ENCODE data around the gene PRKAG2. TPM values are rescaled to one million over a fixed set of nuclear protein-coding genes. Genes with fewer than 3 reads are reported as not detected.
A peak's percentile ranks its signal among the peaks of the same experiment; 100 is the strongest.

PRKAG2 gene
- total and polyA plus RNA-seq, 5 experiments from 2014 or later, result 29.5 to 63.5 (median 34.1) TPM

- no peak for DNase-seq
- H3K36me3 Mint-ChIP-seq, result peaks cover 0 to 7% (median 0%) of the 10 kb centered on the region in 3 donors
- H3K27me3 Mint-ChIP-seq, result no peaks in the 10 kb centered on the region
- no peak overlapping the region for H3K4me3 Mint-ChIP-seq
- H3K4me1 Mint-ChIP-seq, result peaks cover 10 to 54% (median 26%) of the 10 kb centered on the region in 4 donors
- peak overlapping the region in 1 of 10 donors; percentile 56 for H3K27ac Mint-ChIP-seq
- no peaks in the 10 kb centered on the region for H3K9me3 Mint-ChIP-seq
- no peak for ATAC-seq
- POLR2A ChIA-PET, result interaction anchor here (0.8 kb wide), 1 partner anchor 14 kb away, joined by 3 read pairs; no protein-coding TSS in a partner anchor
These were observed 54.9 kb downstream of the PRKAG2 start for GRCh38 chr7:151821806-151822540.

DNA sequence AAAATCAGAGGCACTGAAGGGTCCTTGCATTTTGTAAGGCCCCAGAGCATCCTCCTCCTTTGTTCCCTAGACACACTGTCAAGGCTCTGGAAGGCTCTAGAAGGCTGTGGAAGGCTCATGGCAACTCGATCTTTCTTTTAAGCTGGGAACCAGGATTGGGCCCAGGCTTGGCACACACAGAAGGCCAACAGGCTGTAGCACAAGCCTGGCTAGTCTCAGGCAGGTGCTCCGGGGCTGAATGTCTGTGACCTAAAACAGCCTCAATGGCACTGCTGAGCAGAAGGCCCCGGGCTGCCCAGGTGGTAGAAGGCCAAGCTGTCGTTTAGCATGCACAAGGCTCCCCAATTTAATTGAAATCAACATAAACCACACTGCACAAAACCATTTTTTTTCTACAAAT, 55.7 kb downstream of the PRKAG2 start:
- POLR2A ChIA-PET, result interaction anchor here (0.8 kb wide), 1 partner anchor 13 kb away, joined by 3 read pairs; no protein-coding TSS in a partner anchor
- peaks cover 4 to 48% (median 23%) of the 10 kb centered on the region in 4 donors for H3K4me1 Mint-ChIP-seq

GRCh38 chr7:151820491-151821105, 56.3 kb downstream of the PRKAG2 start:
- ATAC-seq (no peak), DNase-seq (no peak)
- H3K36me3 Mint-ChIP-seq, result peaks cover 0 to 10% (median 0%) of the 10 kb centered on the region in 3 donors
- POLR2A ChIA-PET, result no interaction called here
- peak overlapping the region in 2 of 10 donors; percentile 21 to 53 for H3K27ac Mint-ChIP-seq
- H3K4me1 Mint-ChIP-seq, result peaks cover 4 to 48% (median 24%) of the 10 kb centered on the region in 4 donors
- H3K4me3 Mint-ChIP-seq, result no peak overlapping the region
- H3K9me3 Mint-ChIP-seq, result no peaks in the 10 kb centered on the region
- no peaks in the 10 kb centered on the region for H3K27me3 Mint-ChIP-seq

More for the DNA sequence above, 55.7 kb downstream of the PRKAG2 start:
- H3K4me3 Mint-ChIP-seq, result no peak overlapping the region
- no peak for DNase-seq
- ATAC-seq, result no peak
- no peaks in the 10 kb centered on the region for H3K27me3 Mint-ChIP-seq
- H3K27ac Mint-ChIP-seq, result no peak overlapping the region
- peaks cover 0 to 7% (median 0%) of the 10 kb centered on the region in 3 donors for H3K36me3 Mint-ChIP-seq
- H3K9me3 Mint-ChIP-seq, result no peaks in the 10 kb centered on the region

- Mint-ChIP-seq H3K27ac (no peak overlapping the region), H3K36me3 (peaks cover 0 to 14% (median 0%) of the 10 kb centered on the region in 3 donors), H3K9me3 (no peaks in the 10 kb centered on the region), H3K4me3 (no peak overlapping the region), H3K4me1 (peaks cover 3 to 50% (median 26%) of the 10 kb centered on the region in 4 donors), H3K27me3 (no peaks in the 10 kb centered on the region)
- no peak for ATAC-seq
- POLR2A ChIA-PET, result no interaction called here
- DNase-seq, result no peak
These were observed 57.0 kb downstream of the PRKAG2 start for GRCh38 chr7:151819866-151820265.

DNA sequence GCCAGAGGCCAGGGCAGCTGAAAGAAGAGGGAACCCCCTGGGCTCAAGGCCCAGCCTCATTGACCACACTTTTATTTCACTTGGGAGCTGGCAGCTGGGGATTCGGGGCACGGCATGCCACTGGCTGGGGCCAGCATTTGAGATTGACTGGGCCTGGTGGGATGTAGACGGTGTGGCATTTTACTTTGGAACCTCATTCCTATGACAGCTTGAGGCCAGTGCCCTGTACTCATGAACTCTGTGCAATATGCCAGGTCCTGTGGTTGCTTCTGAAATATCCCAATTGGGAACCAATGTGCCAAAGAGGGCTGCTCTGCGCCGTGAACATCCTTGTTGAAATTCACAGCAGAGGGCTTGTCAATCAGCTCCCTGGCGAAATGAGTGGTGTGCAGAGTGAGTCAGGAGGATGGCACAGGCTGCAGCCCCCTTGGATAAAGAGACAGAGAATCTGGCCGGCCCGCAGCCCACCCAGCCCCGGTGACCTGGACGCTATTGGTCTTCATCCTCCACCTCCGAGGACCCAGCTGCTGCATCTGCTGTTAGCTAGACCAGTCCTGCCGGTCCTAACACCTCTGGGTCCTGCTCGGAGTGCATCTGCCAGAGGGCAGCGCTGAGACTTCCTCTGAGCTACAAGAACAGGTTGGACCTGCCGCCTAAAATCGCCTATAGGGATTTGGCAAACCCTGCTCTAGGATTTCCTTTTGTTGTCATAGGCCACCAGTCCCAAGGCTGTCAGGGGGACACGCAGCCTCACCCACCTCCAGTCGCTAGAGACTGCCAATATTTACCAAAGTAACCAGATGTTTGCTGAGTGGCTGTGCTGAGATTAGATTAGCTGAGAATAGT, 58.0 kb downstream of the PRKAG2 start:
- no peak for ATAC-seq
- peaks cover 0 to 14% (median 0%) of the 10 kb centered on the region in 3 donors for H3K36me3 Mint-ChIP-seq
- peaks cover 4 to 46% (median 26%) of the 10 kb centered on the region in 4 donors for H3K4me1 Mint-ChIP-seq

GRCh38 chr7:151817981-151818673, 58.8 kb downstream of the PRKAG2 start:
- DNase-seq, result no peak
- Mint-ChIP-seq H3K9me3 (no peaks in the 10 kb centered on the region), H3K4me3 (peak overlapping the region in 1 of 10 donors; percentile 34), H3K4me1 (peaks cover 6 to 46% (median 32%) of the 10 kb centered on the region in 4 donors), H3K27ac (peak overlapping the region in 1 of 10 donors; percentile 38), H3K36me3 (peaks cover 0 to 14% (median 0%) of the 10 kb centered on the region in 3 donors), H3K27me3 (no peaks in the 10 kb centered on the region)
- POLR2A ChIA-PET, result no interaction called here
- ATAC-seq, result no peak

More for the DNA sequence above, 58.0 kb downstream of the PRKAG2 start:
- Mint-ChIP-seq H3K27ac (no peak overlapping the region), H3K4me3 (no peak overlapping the region), H3K27me3 (no peaks in the 10 kb centered on the region), H3K9me3 (no peaks in the 10 kb centered on the region)
- no peak for DNase-seq
- POLR2A ChIA-PET, result no interaction called here

DNA sequence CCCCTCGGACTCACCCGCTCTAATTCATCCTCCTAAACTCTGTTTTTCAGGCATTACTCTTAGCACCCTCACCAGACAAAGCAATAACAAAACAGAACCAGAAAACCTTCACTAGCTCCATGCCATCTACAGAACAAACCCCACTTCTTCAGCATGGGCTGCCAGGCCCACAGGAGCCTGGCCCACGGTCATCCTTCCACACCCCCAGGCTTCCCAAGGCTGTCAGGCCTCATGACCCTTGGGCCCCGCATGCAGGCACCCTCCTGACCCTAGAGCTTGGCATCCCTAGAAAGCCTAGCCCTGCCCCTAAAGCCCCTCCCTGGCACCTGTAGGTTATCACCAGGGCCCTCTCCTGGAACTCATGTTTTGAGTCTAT, 59.6 kb downstream of the PRKAG2 start:
- Mint-ChIP-seq H3K27ac (peak overlapping the region in 4 of 10 donors; percentile 34 to 66 (median 51)), H3K4me1 (peaks cover 6 to 50% (median 33%) of the 10 kb centered on the region in 4 donors), H3K9me3 (no peaks in the 10 kb centered on the region), H3K4me3 (no peak overlapping the region), H3K36me3 (peaks cover 0 to 14% (median 0%) of the 10 kb centered on the region in 3 donors), H3K27me3 (no peaks in the 10 kb centered on the region)
- no peak for DNase-seq
- no peak for ATAC-seq
- POLR2A ChIA-PET, result no interaction called here

DNA sequence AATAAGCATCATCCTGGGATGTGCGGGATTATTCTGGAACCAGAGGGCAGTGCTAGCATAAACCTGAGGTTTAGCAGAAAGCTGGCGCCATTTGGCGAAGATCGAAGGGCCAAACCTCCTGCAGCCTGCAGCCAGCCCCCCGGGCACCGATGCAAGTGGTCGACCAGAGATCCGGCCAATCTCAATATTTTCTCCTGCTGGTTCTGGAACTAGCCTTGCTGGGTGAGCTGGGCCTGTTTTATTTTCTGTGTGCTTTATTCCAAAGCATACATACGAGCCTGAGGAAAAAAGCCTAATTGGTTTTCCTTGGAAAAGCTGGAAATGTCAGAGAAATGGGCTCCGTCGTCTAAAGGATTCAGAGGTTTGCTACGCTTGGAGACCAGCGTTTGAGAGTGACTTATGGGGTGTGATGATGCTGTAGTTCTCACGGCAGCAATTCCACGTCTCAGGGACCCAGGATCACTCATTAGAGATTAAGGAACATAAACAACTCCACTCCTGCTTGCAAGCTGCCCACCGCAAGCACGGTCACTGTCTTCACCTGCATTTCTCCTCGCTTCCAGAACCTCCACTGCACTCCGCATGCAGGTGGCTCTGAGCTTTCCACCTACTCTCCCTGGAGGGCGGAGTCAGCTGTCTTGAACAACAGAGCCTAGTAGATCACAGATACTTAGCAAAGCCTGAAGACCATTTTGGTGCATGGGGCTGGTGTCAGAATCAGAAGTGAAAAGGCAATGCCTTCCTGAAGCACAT, 60.2 kb downstream of the PRKAG2 start:
- ATAC-seq, result no peak
- POLR2A ChIA-PET, result no interaction called here
- Mint-ChIP-seq H3K27me3 (no peaks in the 10 kb centered on the region), H3K9me3 (no peaks in the 10 kb centered on the region), H3K4me3 (no peak overlapping the region), H3K27ac (peak overlapping the region in 4 of 10 donors; percentile 34 to 66 (median 51)), H3K4me1 (peaks cover 6 to 51% (median 33%) of the 10 kb centered on the region in 4 donors), H3K36me3 (peaks cover 0 to 14% (median 0%) of the 10 kb centered on the region in 3 donors)
- DNase-seq, result no peak

DNA sequence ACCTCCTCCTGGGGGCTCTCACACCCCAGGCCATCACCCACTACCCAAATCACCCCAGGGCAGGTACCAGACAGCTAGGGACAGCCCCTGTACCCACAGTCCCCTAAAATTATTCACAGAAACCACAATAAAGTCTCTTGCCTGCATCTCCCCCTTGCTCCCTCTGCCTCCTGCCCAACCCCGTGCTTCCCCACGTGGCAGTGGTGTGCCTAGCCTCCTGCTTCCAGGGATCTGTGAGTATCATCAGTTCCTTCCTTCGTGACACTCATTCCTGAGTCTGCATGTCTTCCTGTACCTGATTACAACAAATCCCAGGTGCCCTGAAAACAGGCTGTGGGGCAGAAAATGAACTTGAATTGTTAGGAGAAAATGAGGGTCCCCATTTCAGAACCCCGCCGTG, 61.5 kb downstream of the PRKAG2 start:
- no peaks in the 10 kb centered on the region for H3K9me3 Mint-ChIP-seq
- H3K27ac Mint-ChIP-seq, result peak overlapping the region in 6 of 10 donors; percentile 40 to 62 (median 44)
- no peaks in the 10 kb centered on the region for H3K27me3 Mint-ChIP-seq
- ATAC-seq (no peak), DNase-seq (no peak)
- H3K36me3 Mint-ChIP-seq, result peaks cover 0 to 9% (median 0%) of the 10 kb centered on the region in 3 donors
- H3K4me1 Mint-ChIP-seq, result peaks cover 6 to 47% (median 33%) of the 10 kb centered on the region in 4 donors
- H3K4me3 Mint-ChIP-seq, result no peak overlapping the region
- POLR2A ChIA-PET, result no interaction called here

DNA sequence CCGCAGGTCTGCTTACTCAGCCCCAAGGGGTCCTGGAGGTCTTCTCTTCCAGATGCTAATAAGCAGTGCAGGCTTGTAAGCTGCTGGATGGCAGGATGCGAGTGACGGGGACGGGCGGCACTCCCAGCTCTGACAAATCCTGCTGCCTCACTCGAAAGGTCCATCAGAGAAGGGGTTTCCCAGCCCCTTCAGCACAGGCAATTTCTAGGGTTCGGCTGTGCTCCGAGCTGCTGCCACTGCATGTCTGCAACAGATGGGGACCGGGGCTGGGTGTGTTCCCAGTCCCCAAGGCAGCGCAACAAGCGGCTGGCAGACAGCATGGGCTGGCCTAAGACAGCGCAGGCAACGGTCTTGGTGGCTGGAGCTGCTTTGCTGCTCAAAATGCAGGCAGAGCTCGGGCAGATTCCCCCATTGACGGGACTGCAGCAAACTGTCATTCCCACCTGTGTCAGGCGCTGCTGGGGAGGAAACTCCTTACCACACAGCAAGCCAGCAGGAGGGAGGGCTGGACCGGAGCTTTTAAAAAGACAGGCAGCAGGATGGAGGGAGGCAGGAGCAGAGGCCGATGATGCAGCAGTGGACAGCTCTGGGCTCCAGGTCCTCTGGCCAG, 62.4 kb downstream of the PRKAG2 start:
- peaks cover 0 to 9% (median 0%) of the 10 kb centered on the region in 3 donors for H3K36me3 Mint-ChIP-seq
- ATAC-seq (no peak), DNase-seq (no peak)
- H3K27ac Mint-ChIP-seq, result peak overlapping the region in 1 of 10 donors; percentile 23
- POLR2A ChIA-PET, result interaction anchor here (1.1 to 1.2 kb wide), 2 partner anchors 24 to 36 kb away, joined by 3 read pairs; no protein-coding TSS in a partner anchor
- no peaks in the 10 kb centered on the region for H3K9me3 Mint-ChIP-seq
- no peak overlapping the region for H3K4me3 Mint-ChIP-seq
- H3K4me1 Mint-ChIP-seq, result peaks cover 6 to 55% (median 33%) of the 10 kb centered on the region in 4 donors
- no peaks in the 10 kb centered on the region for H3K27me3 Mint-ChIP-seq

- H3K9me3 Mint-ChIP-seq, result no peaks in the 10 kb centered on the region
These were observed 62.9 kb downstream of the PRKAG2 start for GRCh38 chr7:151813997-151814396.

More at GRCh38 chr7:151813997-151814396, 62.9 kb downstream of the PRKAG2 start:
- Mint-ChIP-seq H3K4me1 (peaks cover 6 to 55% (median 34%) of the 10 kb centered on the region in 4 donors), H3K36me3 (peaks cover 0 to 9% (median 0%) of the 10 kb centered on the region in 3 donors), H3K27me3 (no peaks in the 10 kb centered on the region), H3K4me3 (no peak overlapping the region), H3K27ac (peak overlapping the region in 3 of 10 donors; percentile 23 to 56 (median 54))
- ATAC-seq (no peak), DNase-seq (no peak)
- POLR2A ChIA-PET, result interaction anchor here (1.1 to 1.2 kb wide), 2 partner anchors 24 to 35 kb away, joined by 3 read pairs; no protein-coding TSS in a partner anchor
